Aorta (tissue), 5 donors: Measurements from ENCODE around the gene SLC5A2. TPM values are rescaled to one million over a fixed set of nuclear protein-coding genes. Genes with fewer than 3 reads are reported as not detected.
"Not testable (repeated sequence)": the region's sequence is repeated elsewhere in the genome, so short reads cannot be mapped to it uniquely, and the experiment has no call there.

Experiments used
- ATAC-seq: fragments of 200-7000 bp; cut with Tn5 transposase; one replicate; pipeline ENCODE4 v1.9.1; 2022; ENCODE audit warnings: moderate library complexity; ENCODE audit not compliant: low FRiP score
- DNase-seq, 2 donors: peaks; one replicate each; pipeline ENCODE4 v3.0.0-alpha.2; 2020
- H3K27ac ChIP-seq, 2 donors: one replicate each; pipeline ENCODE4 v1.5.1; 2013; ENCODE audit warnings: low read length in 2 of 2, mild to moderate bottlenecking in 2 of 2, moderate library complexity in 2 of 2, control low read depth in 1 of 2, inconsistent platforms in 1 of 2, low read depth in 1 of 2
- H3K27me3 ChIP-seq, 2 donors: one replicate each; pipeline ENCODE4 v1.6.1; 2013; ENCODE audit warnings: control low read depth in 1 of 2, low read length in 1 of 2, mild to moderate bottlenecking in 1 of 2, moderate library complexity in 1 of 2; ENCODE audit not compliant: insufficient read depth in 2 of 2, control insufficient read depth in 1 of 2
- H3K36me3 ChIP-seq, 2 donors: one replicate each; pipeline ENCODE4 v1.6.1; 2013; ENCODE audit warnings: control low read depth in 1 of 2, low read length in 1 of 2, mild to moderate bottlenecking in 1 of 2; ENCODE audit not compliant: insufficient read depth in 2 of 2, control insufficient read depth in 1 of 2
- H3K4me1 ChIP-seq, 2 donors: one replicate each; pipeline ENCODE4 v1.6.1; 2013; ENCODE audit warnings: low read length in 2 of 2, control low read depth in 1 of 2, mild to moderate bottlenecking in 1 of 2, moderate library complexity in 1 of 2; ENCODE audit not compliant: insufficient read depth in 2 of 2, control insufficient read depth in 1 of 2
- H3K4me3 ChIP-seq, 2 donors: one replicate each; pipeline ENCODE4 v1.5.1; 2013; ENCODE audit warnings: low read length in 2 of 2, control low read depth in 1 of 2, mild to moderate bottlenecking in 1 of 2
- H3K9me3 ChIP-seq: one replicate; pipeline ENCODE4 v1.6.1; 2013; ENCODE audit warnings: mild to moderate bottlenecking, low read length; ENCODE audit not compliant: control insufficient read depth
- WGBS, 2 donors: extraction: QIAGEN DNeasy Blood & Tissue Kit; methylation state at CpG; one replicate each; pipeline ENCODE4 v1.1.7; 2013; 5-methylcytosine and 5-hydroxymethylcytosine counted together
- intact Hi-C, 2 donors: fragments of 100-400 bp; cut with DNase I; formaldehyde crosslinking; loops; one replicate each; pipeline versions ENCODE4 v1.14.2 to v1.15.0; 2022
- polyA plus RNA-seq, 2 donors: library from polyadenylated mRNA; stranded (reverse); fragments of 200-250 nt; gene quantifications; one replicate each; pipeline ENCODE4 v1.2.3, GENCODE V29; 2013
- total RNA-seq, 2 donors: library from RNA; stranded (reverse); fragmentation: NEBNext Ultra II Directional; extraction: Animal tissue kit (Norgen Biotek cat#: 25700); gene quantifications; one replicate each; pipeline ENCODE4 v1.2.1, GENCODE V29; 2021
- donor health status: healthy with polysubstance abuse.
- donor health status: Bipolar disorder and iron deficiency.
- donor health status: DM: no; HTN: no; CAD: no.
- donor health status: DM: no; HTN: no; CAD: no.
- donor health status: DM: yes; HTN: yes; CAD: no.

Gene SLC5A2
- total and polyA plus RNA-seq, 4 donors, result 0.24 to 2.3 (median 0.65) TPM; not detected in 1

- no peaks in the 10 kb centered on the region for H3K36me3 ChIP-seq
- intact Hi-C loops, result no loop called here
- no peak for ATAC-seq
- H3K27me3 ChIP-seq, result no peaks in the 10 kb centered on the region
- no peaks in the 10 kb centered on the region for H3K9me3 ChIP-seq
- no peaks in the 10 kb centered on the region for H3K4me1 ChIP-seq
- WGBS, 2 donors, result 90 to 91% methylated on average over 6 of the region's 6 CpGs
- no peak overlapping the region for H3K27ac ChIP-seq
- DNase-seq, result no peak
- no peak overlapping the region for H3K4me3 ChIP-seq
Observed at GRCh38 chr16:31522071-31522470, 39.1 kb downstream of the SLC5A2 start.

- ATAC-seq, DNase-seq, H3K27ac ChIP-seq, H3K4me1 ChIP-seq, H3K9me3 ChIP-seq, intact Hi-C loops, H3K4me3 ChIP-seq, H3K36me3 ChIP-seq, H3K27me3 ChIP-seq: not testable (repeated sequence)
- 22 to 87% methylated on average over 1 to 4 of the region's 6 CpGs for WGBS, 2 donors
Observed at GRCh38 chr16:31523768-31524167, 40.8 kb downstream of the SLC5A2 start.

- 88% methylated on average over 3 of the region's 3 CpGs for WGBS, 2 donors
- DNase-seq (no peak), ATAC-seq (no peak)
- Histone ChIP-seq H3K36me3 (no peaks in the 10 kb centered on the region), H3K27me3 (no peaks in the 10 kb centered on the region), H3K9me3 (no peaks in the 10 kb centered on the region), H3K4me1 (no peaks in the 10 kb centered on the region), H3K4me3 (no peak overlapping the region), H3K27ac (no peak overlapping the region)
- intact Hi-C loops, result no loop called here
Observed at GRCh38 chr16:31525113-31525512, 42.2 kb downstream of the SLC5A2 start.

GRCh38 chr16:31527734-31528274 is 44.9 kb downstream of the SLC5A2 start, which contains the start of gene AHSP:
Gene AHSP, plus strand, starts transcription at chr16:31527900. Its CDS starts 240 bp downstream, at chr16:31528140.
- H3K27ac ChIP-seq, result no peak within 1 kb of the TSS
- peak within 1 kb of the TSS; percentile 70 to 72 for H3K4me3 ChIP-seq
- no peaks in the 10 kb centered on the region for H3K36me3 ChIP-seq
- intact Hi-C loops, result no loop called here
- WGBS, 2 donors, result 70 to 73% methylated on average over 6 of the region's 6 CpGs
- ATAC-seq (no peak), DNase-seq (no peak)
- H3K4me1 ChIP-seq, result no peaks in the 10 kb centered on the region
- H3K9me3 ChIP-seq, result no peaks in the 10 kb centered on the region
- H3K27me3 ChIP-seq, result no peaks in the 10 kb centered on the region

- intact Hi-C loops, result no loop called here
- DNase-seq (no peak), ATAC-seq (no peak)
- no peaks in the 10 kb centered on the region for H3K9me3 ChIP-seq
- WGBS, 2 donors, result 19 to 21% methylated on average over 11 of the region's 11 CpGs
- H3K4me3 ChIP-seq, result peak overlapping the region; percentile 70 to 72
- H3K36me3 ChIP-seq, result no peaks in the 10 kb centered on the region
- no peaks in the 10 kb centered on the region for H3K27me3 ChIP-seq
- no peaks in the 10 kb centered on the region for H3K4me1 ChIP-seq
- no peak overlapping the region for H3K27ac ChIP-seq
Observed at GRCh38 chr16:31528523-31529107, 45.7 kb downstream of the SLC5A2 start.

GRCh38 chr16:31529108-31529936 is 46.4 kb downstream of the SLC5A2 start:
- Histone ChIP-seq H3K4me1 (no peaks in the 10 kb centered on the region), H3K4me3 (peak overlapping the region; percentile 70 to 72), H3K27me3 (no peaks in the 10 kb centered on the region), H3K36me3 (no peaks in the 10 kb centered on the region), H3K27ac (no peak overlapping the region), H3K9me3 (no peaks in the 10 kb centered on the region)
- WGBS, 2 donors, result 1 to 2% methylated on average over 44 to 52 of the region's 52 CpGs
- ATAC-seq (no peak), DNase-seq (no peak)
- intact Hi-C loops, result no loop called here

- intact Hi-C loops, result no loop called here
- Histone ChIP-seq H3K9me3 (no peaks in the 10 kb centered on the region), H3K36me3 (no peaks in the 10 kb centered on the region), H3K4me1 (no peaks in the 10 kb centered on the region), H3K4me3 (no peak overlapping the region), H3K27ac (no peak overlapping the region), H3K27me3 (no peaks in the 10 kb centered on the region)
- 17 to 25% methylated on average over 17 of the region's 17 CpGs for WGBS, 2 donors
- DNase-seq (no peak), ATAC-seq (peak; percentile 36)
Observed at GRCh38 chr16:31529937-31530312, 47.0 kb downstream of the SLC5A2 start.

GRCh38 chr16:31530405-31530804 is 47.5 kb downstream of the SLC5A2 start:
- no peak for DNase-seq
- no peak overlapping the region for H3K27ac ChIP-seq
- H3K27me3 ChIP-seq, result no peaks in the 10 kb centered on the region
- no peaks in the 10 kb centered on the region for H3K36me3 ChIP-seq
- H3K4me1 ChIP-seq, result no peaks in the 10 kb centered on the region
- no peak overlapping the region for H3K4me3 ChIP-seq
- 83 to 86% methylated on average over 5 of the region's 5 CpGs for WGBS, 2 donors
- no peak for ATAC-seq
- no peaks in the 10 kb centered on the region for H3K9me3 ChIP-seq
- intact Hi-C loops, result no loop called here

- Histone ChIP-seq H3K4me3 (no peak overlapping the region), H3K9me3 (no peaks in the 10 kb centered on the region), H3K27ac (no peak overlapping the region), H3K4me1 (no peaks in the 10 kb centered on the region), H3K36me3 (no peaks in the 10 kb centered on the region), H3K27me3 (no peaks in the 10 kb centered on the region)
- ATAC-seq (no peak), DNase-seq (no peak)
- intact Hi-C loops, result no loop called here
- 90 to 95% methylated on average over 1 of the region's 1 CpG for WGBS, 2 donors
Observed at GRCh38 chr16:31531096-31531495, 48.2 kb downstream of the SLC5A2 start.
